Uterus (tissue), 4 donors: Measurements from ENCODE around the gene ZC2HC1B. TPM values are rescaled to one million over a fixed set of nuclear protein-coding genes. Genes with fewer than 3 reads are reported as not detected.

Experiments
- DNase-seq, 2 donors: peaks; one replicate each; pipeline ENCODE4 v3.0.0-alpha.2; 2019 to 2020
- H3K27ac ChIP-seq, 2 donors: fragments of 200-600 bp; sonication (generic); 1 replicate in 1 of 2; 2 replicates in 1 of 2; pipeline ENCODE4 v1.5.1; 2016 to 2018
- H3K27me3 ChIP-seq, 2 donors: fragments of 200-600 bp; sonication (generic); one replicate each; pipeline ENCODE4 v1.5.1; 2018 to 2019; ENCODE audit warnings: control low read depth in 1 of 2
- H3K36me3 ChIP-seq, 2 donors: fragments of 200-600 bp; sonication (generic); one replicate each; pipeline ENCODE4 v1.5.1; 2019; ENCODE audit warnings: control low read depth in 1 of 2
- H3K4me1 ChIP-seq, 2 donors: fragments of 200-600 bp; sonication (generic); one replicate each; pipeline ENCODE4 v1.5.1; 2018 to 2019; ENCODE audit warnings: control low read depth in 1 of 2
- H3K4me3 ChIP-seq, 2 donors: fragments of 200-600 bp; sonication (generic); 1 replicate in 1 of 2; 2 replicates in 1 of 2; pipeline ENCODE4 v1.5.1; 2018 to 2019; ENCODE audit warnings: mild to moderate bottlenecking in 1 of 2
- H3K9me3 ChIP-seq, 2 donors: fragments of 200-600 bp; sonication (generic); one replicate each; pipeline ENCODE4 v1.5.1; 2019; ENCODE audit warnings: control low read depth in 1 of 2
- CTCF ChIP-seq, 4 experiments: fragments of 200-600 bp in 2 of 4; fragments of 450-650 bp in 2 of 4; sonication (generic) in 2 of 4; IDR thresholded peaks; one replicate each; pipeline ENCODE4 v1.5.1; 2016 to 2019; ENCODE audit warnings: antibody characterized with exemption in 4 of 4, mild to moderate bottlenecking in 2 of 4, moderate library complexity in 1 of 4
- POLR2A ChIP-seq, 2 donors: fragments of 450-650 bp; IDR thresholded peaks; one replicate each; pipeline ENCODE4 v1.6.1; 2016; ENCODE audit warnings: antibody characterized with exemption in 2 of 2, mild to moderate bottlenecking in 1 of 2, moderate library complexity in 1 of 2
- intact Hi-C: fragments of 100-400 bp; cut with DNase I; formaldehyde crosslinking; loops from one replicate; pipeline ENCODE4 v1.15.1; 2023; ENCODE audit warnings: low total_unique reads
- total RNA-seq, 4 donors: library from RNA; depleted of rRNA in 3 of 4; stranded (reverse); fragments of >200 nt in 3 of 4; gene quantifications; one replicate each; pipeline versions ENCODE4 v1.1.0 to v1.2.4, GENCODE V29; 2014 to 2023
- donor health status: DM: yes; HTN: yes; CAD: no.

ZC2HC1B gene
- total RNA-seq, 4 donors from 2014 or later: 0.35 TPM; not detected in 3

GRCh38 chr6:143952060-143952778 is 87.9 kb downstream of the ZC2HC1B start:
- no peak overlapping the region for H3K27ac ChIP-seq
- no peak for DNase-seq
- H3K4me1 ChIP-seq: no peaks in the 10 kb centered on the region
- intact Hi-C loops: no loop called here
- H3K9me3 ChIP-seq: no peaks in the 10 kb centered on the region
- no peaks in the 10 kb centered on the region for H3K27me3 ChIP-seq
- no peak for TF ChIP-seq POLR2A (IDR thresholded peaks at IDR 0.05)
- no peaks in the 10 kb centered on the region for H3K36me3 ChIP-seq
- H3K4me3 ChIP-seq: no peak overlapping the region

DNA sequence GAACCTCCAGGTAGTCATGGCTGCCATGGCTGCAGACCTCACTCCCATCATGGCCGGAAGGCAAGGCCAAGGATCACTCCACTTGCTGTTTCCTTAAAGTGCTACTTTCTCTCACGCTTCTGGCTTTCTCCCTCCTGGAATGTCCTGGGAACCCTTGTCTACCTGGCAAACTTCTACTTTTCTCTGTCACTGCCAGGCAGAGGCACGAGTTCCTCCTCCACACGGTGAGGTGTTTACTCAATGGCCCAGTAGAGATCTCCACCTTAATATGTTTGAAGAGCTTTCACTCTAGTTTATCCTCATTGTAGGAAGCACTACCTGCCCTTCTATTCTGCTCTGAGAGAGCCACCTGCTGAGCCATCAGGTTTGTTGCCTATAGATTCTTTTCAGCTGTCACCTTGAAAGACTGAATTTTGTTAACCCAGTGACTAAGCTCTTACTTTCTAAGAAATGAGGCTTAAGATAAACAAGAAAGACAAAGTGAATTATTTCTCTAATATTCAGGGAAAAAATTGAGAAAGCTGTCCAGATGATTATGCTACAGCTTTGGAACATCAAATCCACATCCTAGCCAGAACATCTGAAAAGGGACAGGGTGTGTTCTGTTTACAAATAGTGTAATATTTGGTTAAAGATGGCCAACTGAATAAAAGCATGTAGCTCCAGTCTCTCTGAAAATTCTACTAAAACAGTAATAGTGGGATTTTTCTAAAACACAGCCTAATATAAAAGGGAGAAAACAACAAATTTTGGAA is 88.8 kb downstream of the ZC2HC1B start:
- TF ChIP-seq CTCF (IDR thresholded peaks at IDR 0.05) (no peak), POLR2A (IDR thresholded peaks at IDR 0.05) (no peak)
- no peaks in the 10 kb centered on the region for H3K36me3 ChIP-seq
- no peak for DNase-seq
- H3K27ac ChIP-seq: no peak overlapping the region
- no peaks in the 10 kb centered on the region for H3K9me3 ChIP-seq
- no peaks in the 10 kb centered on the region for H3K4me1 ChIP-seq
- no peak overlapping the region for H3K4me3 ChIP-seq
- no peaks in the 10 kb centered on the region for H3K27me3 ChIP-seq
- intact Hi-C loops: no loop called here

- TF ChIP-seq POLR2A (IDR thresholded peaks at IDR 0.05): no peak
- TF ChIP-seq CTCF (IDR thresholded peaks at IDR 0.05): no peak
- Histone ChIP-seq H3K27me3 (no peaks in the 10 kb centered on the region), H3K27ac (no peak overlapping the region), H3K36me3 (no peaks in the 10 kb centered on the region), H3K9me3 (no peaks in the 10 kb centered on the region), H3K4me1 (no peaks in the 10 kb centered on the region), H3K4me3 (no peak overlapping the region)
- intact Hi-C loops: no loop called here
- DNase-seq: no peak
These were observed 89.6 kb downstream of the ZC2HC1B start for GRCh38 chr6:143953922-143954321.

GRCh38 chr6:143955971-143956370 is 91.7 kb downstream of the ZC2HC1B start:
- H3K27ac ChIP-seq: no peak overlapping the region
- H3K36me3 ChIP-seq: no peaks in the 10 kb centered on the region
- no peak for DNase-seq
- TF ChIP-seq CTCF (IDR thresholded peaks at IDR 0.05) (no peak), POLR2A (IDR thresholded peaks at IDR 0.05) (no peak)
- H3K4me1 ChIP-seq: no peaks in the 10 kb centered on the region
- no peak overlapping the region for H3K4me3 ChIP-seq
- intact Hi-C loops: no loop called here
- H3K9me3 ChIP-seq: no peaks in the 10 kb centered on the region
- no peaks in the 10 kb centered on the region for H3K27me3 ChIP-seq

GRCh38 chr6:143957679-143958274 is 93.5 kb downstream of the ZC2HC1B start:
- intact Hi-C loops: no loop called here
- Histone ChIP-seq H3K36me3 (no peaks in the 10 kb centered on the region), H3K4me3 (no peak overlapping the region), H3K4me1 (no peaks in the 10 kb centered on the region), H3K27ac (no peak overlapping the region), H3K9me3 (no peaks in the 10 kb centered on the region), H3K27me3 (no peaks in the 10 kb centered on the region)
- DNase-seq: no peak
- TF ChIP-seq POLR2A (IDR thresholded peaks at IDR 0.05) (no peak), CTCF (IDR thresholded peaks at IDR 0.05) (no peak)
